Esophagus muscularis mucosa (tissue), 4 donors: Measurements from ENCODE around the gene CPNE1.
"Not testable (repeated sequence)": the region's sequence is repeated elsewhere in the genome, so short reads cannot be mapped to it uniquely, and the experiment has no call there.

Experiments used
- CTCF ChIP-seq, 3 experiments: fragments of 200-600 bp in 2 of 3; fragments of 450-650 bp in 1 of 3; sonication (generic) in 2 of 3; IDR thresholded peaks; one replicate each; pipeline ENCODE4 v1.5.1; 2017 to 2019; ENCODE audit warnings: antibody characterized with exemption in 3 of 3, mild to moderate bottlenecking in 2 of 3, moderate library complexity in 1 of 3
- EP300 ChIP-seq: sonication (generic); formaldehyde crosslinking; IDR thresholded peaks from one replicate; pipeline ENCODE4 v1.6.1; 2017; ENCODE audit warnings: antibody characterized with exemption
- POLR2A ChIP-seq: fragments of 450-650 bp; IDR thresholded peaks from one replicate; pipeline ENCODE4 v1.6.1; 2017; ENCODE audit warnings: antibody characterized with exemption, moderate library complexity, mild to moderate bottlenecking, low read depth
- POLR2AphosphoS5 ChIP-seq, 2 donors: sonication (generic); formaldehyde crosslinking; IDR thresholded peaks; one replicate each; pipeline ENCODE4 v1.6.1; 2017; ENCODE audit warnings: antibody characterized with exemption in 2 of 2

- not testable (repeated sequence) for TF ChIP-seq CTCF (IDR thresholded peaks at IDR 0.05); POLR2AphosphoS5 (IDR thresholded peaks at IDR 0.05); POLR2A; EP300
Observed at GRCh38 chr20:35685368-35685767, 20.7 kb upstream of the CPNE1 start.
